ENCODE data around the gene EFNA2. TPM values are rescaled to one million over a fixed set of nuclear protein-coding genes. Genes with fewer than 3 reads are reported as not detected.

Gene EFNA2
- total RNA-seq, 4 donors from 2014 or later: not detected

DNA sequence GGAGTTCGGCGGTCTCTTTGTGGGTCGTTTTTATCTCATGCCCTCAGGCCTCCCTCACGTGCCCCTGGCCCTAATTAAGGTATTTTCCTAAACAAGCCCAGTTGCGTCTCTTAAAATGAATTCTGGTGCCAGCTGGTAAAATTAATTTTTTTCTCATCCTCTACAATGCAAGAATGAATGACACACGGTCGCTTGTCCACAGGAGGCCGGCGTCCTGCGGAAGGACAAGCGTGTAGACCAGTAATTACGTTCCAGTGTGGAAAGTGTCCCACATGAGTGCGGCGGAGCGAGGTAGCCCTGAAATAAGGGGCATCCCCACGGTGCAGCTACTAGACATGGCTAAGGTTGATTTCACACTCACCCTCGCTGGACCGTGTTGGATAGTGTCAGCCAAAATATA is 63.5 kb downstream of the EFNA2 start:
- peaks cover 5 to 9% (median 8%) of the 10 kb centered on the region in 4 donors for H3K4me1 ChIP-seq
- H3K27me3 ChIP-seq: no peaks in the 10 kb centered on the region
- intact Hi-C loops (cut with DNase I): no loop called here
- H3K4me3 ChIP-seq: no peak overlapping the region
- 92% methylated on average over 18 of the region's 18 CpGs for WGBS
- H3K9me3 ChIP-seq: no peaks in the 10 kb centered on the region
- TF ChIP-seq POLR2A (IDR thresholded peaks at IDR 0.05; ENCODE audit: low read depth) (no peak), POLR2AphosphoS5 (IDR thresholded peaks at IDR 0.05) (no peak), EP300 (IDR thresholded peaks at IDR 0.05) (no peak), CTCF (IDR thresholded peaks at IDR 0.05) (no peak)
- no peak for DNase-seq (ENCODE audit: extremely low spot score)
- H3K36me3 ChIP-seq: no peaks in the 10 kb centered on the region
- H3K27ac ChIP-seq (replicated peaks in 1 of 4): no peak overlapping the region

GRCh38 chr19:1350867-1351266 is 65.2 kb downstream of the EFNA2 start:
- 70% methylated on average over 5 of the region's 5 CpGs for WGBS
- no peak for DNase-seq (ENCODE audit: extremely low spot score)
- Histone ChIP-seq H3K27ac (replicated peaks in 1 of 4) (no peak overlapping the region), H3K36me3 (no peaks in the 10 kb centered on the region), H3K9me3 (no peaks in the 10 kb centered on the region), H3K27me3 (no peaks in the 10 kb centered on the region), H3K4me3 (no peak overlapping the region), H3K4me1 (peaks cover 6 to 17% (median 16%) of the 10 kb centered on the region in 4 donors)
- TF ChIP-seq POLR2AphosphoS5 (IDR thresholded peaks at IDR 0.05): no peak
- no peak for TF ChIP-seq CTCF (IDR thresholded peaks at IDR 0.05)
- no peak for TF ChIP-seq POLR2A (IDR thresholded peaks at IDR 0.05; ENCODE audit: low read depth)
- no peak for TF ChIP-seq EP300 (IDR thresholded peaks at IDR 0.05)
- intact Hi-C loops (cut with DNase I): loop anchor here (5.0 kb wide), 1 partner anchor 69 kb away; no protein-coding TSS in a partner anchor

Other genes with a start within 250 kb of the EFNA2 start
- gene ABCA7, start 245.8 kb upstream of the EFNA2 start, total RNA-seq: 1 to 10 TPM; 3.9 to 9.5 (median 6.9) TPM
- gene ARHGAP45, start 218.7 kb upstream of the EFNA2 start, total RNA-seq: 10 to 100 TPM; 17.8 to 28.3 (median 21.2) TPM
- gene POLR2E, start 190.5 kb upstream of the EFNA2 start, total RNA-seq: 100 to 1,000 TPM in 3 of 4 donors, 10 to 100 TPM in 1; 96.8 to 198 (median 135) TPM
- gene GPX4, start 181.9 kb upstream of the EFNA2 start, total RNA-seq: 100 to 1,000 TPM; 338 to 386 (median 375) TPM
- gene SBNO2, start 111.6 kb upstream of the EFNA2 start, total RNA-seq: 100 to 1,000 TPM in 1 of 4 donors, 10 to 100 TPM in 3; 16.2 to 141 (median 30.5) TPM
- gene STK11, start 80.1 kb upstream of the EFNA2 start, total RNA-seq: 10 to 100 TPM; 52.2 to 95.7 (median 73.2) TPM
- 1 to 10 TPM in 1 of 4 donors, under 1 TPM in 2, not detected in 1; 0.58 to 1.0 (median 0.99) TPM for gene CBARP, start 47.9 kb upstream of the EFNA2 start, total RNA-seq
- gene ATP5F1D, start 44.1 kb upstream of the EFNA2 start, total RNA-seq: 100 to 1,000 TPM in 2 of 4 donors, 10 to 100 TPM in 2; 77.5 to 140 (median 109) TPM
- 10 to 100 TPM; 20.3 to 72.2 (median 31.8) TPM for gene MIDN, start 37.3 kb upstream of the EFNA2 start, total RNA-seq
- 100 to 1,000 TPM; 236 to 601 (median 429) TPM for gene CIRBP, start 16.5 kb upstream of the EFNA2 start, total RNA-seq
- 10 to 100 TPM; 24.9 to 58.9 (median 43.6) TPM for gene FAM174C, start 10.3 kb upstream of the EFNA2 start, total RNA-seq
- gene NDUFS7, start 98.0 kb downstream of the EFNA2 start, total RNA-seq: 100 to 1,000 TPM in 1 of 4 donors, 10 to 100 TPM in 3; 85.6 to 110 (median 89.4) TPM
- 10 to 100 TPM in 3 of 4 donors, 1 to 10 TPM in 1; 5.8 to 13.4 (median 11.9) TPM for gene GAMT, start 115.7 kb downstream of the EFNA2 start, total RNA-seq
- 10 to 100 TPM; 44.9 to 79.4 (median 52.9) TPM for gene DAZAP1, start 121.7 kb downstream of the EFNA2 start, total RNA-seq
- 1,000 to 10,000 TPM; 1,297 to 2,978 (median 2,171) TPM for gene RPS15, start 152.5 kb downstream of the EFNA2 start, total RNA-seq
- 1 to 10 TPM in 2 of 4 donors, under 1 TPM in 2; 0.42 to 1.8 (median 1.2) TPM for gene APC2, start 164.2 kb downstream of the EFNA2 start, total RNA-seq
- gene C19orf25, start 193.3 kb downstream of the EFNA2 start, total RNA-seq: 10 to 100 TPM; 21.6 to 43.6 (median 29.8) TPM
- gene PCSK4, start 204.5 kb downstream of the EFNA2 start, total RNA-seq: 1 to 10 TPM; 1.9 to 5.4 (median 3.3) TPM
- 1 to 10 TPM in 1 of 4 donors, under 1 TPM in 2, not detected in 1; 0.23 to 2.3 (median 0.99) TPM for gene REEP6, start 205.3 kb downstream of the EFNA2 start, total RNA-seq
- 1 to 10 TPM; 3.9 to 5.9 (median 4.7) TPM for gene ADAMTSL5, start 227.1 kb downstream of the EFNA2 start, total RNA-seq
- under 1 TPM in 1 of 4 donors, not detected in 3; 0.17 TPM for gene PLK5, start 238.2 kb downstream of the EFNA2 start, total RNA-seq